DMS114 treated with DMSO at 0.1 percent for 48 hours (cell line): ENCODE data around the gene ACOXL.

Source experiments
- DNase-seq: peaks from one replicate; lab custom pipeline; 2025; ENCODE audit not compliant: unreplicated experiment; lab: John Stamatoyannopoulos, UW

Gene ACOXL

GRCh38 chr2:110995911-110996310, 263.5 kb downstream of the ACOXL start:
- DNase-seq = no peak

GRCh38 chr2:110997331-110998045, 265.1 kb downstream of the ACOXL start:
- no peak for DNase-seq

GRCh38 chr2:110998311-110998710, 265.9 kb downstream of the ACOXL start:
- no peak for DNase-seq

GRCh38 chr2:110999626-111000025, 267.3 kb downstream of the ACOXL start:
- no peak for DNase-seq

- no peak for DNase-seq
Observed at GRCh38 chr2:111005307-111005706, 272.9 kb downstream of the ACOXL start.

GRCh38 chr2:111005821-111006220, 273.4 kb downstream of the ACOXL start:
- no peak for DNase-seq

- DNase-seq = no peak
Observed at GRCh38 chr2:111007757-111008688, 275.6 kb downstream of the ACOXL start.

GRCh38 chr2:111011218-111011617, 278.8 kb downstream of the ACOXL start:
- no peak for DNase-seq

- DNase-seq = no peak
Observed at GRCh38 chr2:111015283-111015995, 283.1 kb downstream of the ACOXL start.

GRCh38 chr2:111017034-111017622, 284.8 kb downstream of the ACOXL start:
- DNase-seq = no peak

- no peak for DNase-seq
Observed at GRCh38 chr2:111017909-111018308, 285.5 kb downstream of the ACOXL start.

GRCh38 chr2:111019381-111019780, 287.0 kb downstream of the ACOXL start:
- no peak for DNase-seq

- no peak for DNase-seq
Observed at GRCh38 chr2:111022633-111023032, 290.3 kb downstream of the ACOXL start.

- DNase-seq = no peak
Observed at GRCh38 chr2:111024496-111024895, 292.1 kb downstream of the ACOXL start.

- no peak for DNase-seq
Observed at GRCh38 chr2:111025288-111025687, 292.9 kb downstream of the ACOXL start.

GRCh38 chr2:111028720-111029119, 296.3 kb downstream of the ACOXL start:
- no peak for DNase-seq

GRCh38 chr2:111029181-111029927, 297.0 kb downstream of the ACOXL start:
- no peak for DNase-seq

GRCh38 chr2:111030260-111030891, 298.0 kb downstream of the ACOXL start:
- no peak for DNase-seq

- DNase-seq = no peak
Observed at GRCh38 chr2:111030945-111031344, 298.6 kb downstream of the ACOXL start.
